IPS-NIHi11 (cell line): ENCODE measurements around the gene ATP5IF1.

Experiments used
- DNase-seq: peaks from one replicate; pipeline ENCODE4 v3.0.0; 2012; ENCODE audit warnings: mixed read lengths, low spot score

ATP5IF1 gene

GRCh38 chr1:28235755-28236655, at the start of gene ATP5IF1:
ATP5IF1 (plus strand) TSS chr1:28236124; CDS start chr1:28236184, 60 bp downstream.
- peak; percentile 98 for DNase-seq

GRCh38 chr1:28190337-28190979, 45.5 kb upstream of the ATP5IF1 start:
- no peak for DNase-seq

- DNase-seq: no peak
Measured at GRCh38 chr1:28190996-28191645, 44.8 kb upstream of the ATP5IF1 start.

DNA sequence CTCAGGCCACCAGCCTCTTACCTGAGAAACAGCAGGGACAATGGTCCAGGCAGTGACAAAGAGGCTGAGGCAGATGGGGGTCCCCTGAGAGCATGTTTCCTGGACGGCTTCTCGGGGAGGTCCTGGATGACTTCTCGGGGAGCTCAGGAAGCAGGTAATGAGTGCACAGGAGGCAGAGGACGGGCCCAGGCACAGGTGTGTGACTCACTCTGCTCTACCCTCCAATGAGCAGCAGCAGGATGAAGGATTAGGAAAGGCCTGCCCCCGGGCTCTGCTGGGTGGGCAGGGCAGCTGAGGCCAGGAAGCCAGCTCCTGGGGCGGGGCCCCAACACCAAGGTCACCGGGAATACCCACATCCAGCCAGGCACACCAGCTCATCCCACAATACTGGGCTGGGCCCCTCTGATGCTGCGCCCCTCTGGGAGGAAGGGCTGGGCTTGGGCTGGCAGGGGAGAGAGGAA, 42.2 kb upstream of the ATP5IF1 start:
- DNase-seq: peak; percentile 76

DNA sequence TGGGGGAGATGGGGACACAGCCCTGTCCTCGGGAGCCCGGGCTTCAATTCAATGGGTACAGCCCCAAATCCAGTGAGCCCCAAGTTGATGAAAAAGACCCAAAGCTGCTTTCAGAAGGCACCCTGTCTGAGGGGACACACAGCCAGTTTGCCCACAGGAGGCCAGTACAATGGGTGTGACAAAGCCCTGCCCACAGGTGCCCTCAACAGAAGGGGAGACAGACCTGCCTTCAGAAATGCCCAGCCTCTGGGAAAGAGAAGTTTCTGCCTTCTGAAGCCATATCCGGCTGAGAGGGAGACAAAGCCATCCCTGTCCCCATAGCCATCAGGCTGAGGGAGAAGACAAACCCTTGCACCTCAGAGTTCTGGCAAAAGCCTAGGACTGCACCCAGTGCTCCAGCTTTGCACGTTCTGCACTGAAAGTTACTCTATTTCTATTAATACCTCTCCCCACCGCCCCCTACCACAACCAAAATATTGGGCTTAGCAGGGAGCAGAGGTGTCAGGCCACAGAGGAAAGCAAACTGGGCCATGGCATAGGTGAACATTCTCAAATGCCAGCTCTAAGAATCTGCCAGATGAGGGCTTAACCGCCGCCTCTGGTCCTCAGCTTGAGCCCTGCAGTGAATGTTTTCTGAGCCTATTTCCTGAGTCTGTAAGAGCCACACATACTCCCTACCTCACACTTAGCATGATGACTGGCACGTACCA, 41.4 kb upstream of the ATP5IF1 start:
- DNase-seq: no peak

DNA sequence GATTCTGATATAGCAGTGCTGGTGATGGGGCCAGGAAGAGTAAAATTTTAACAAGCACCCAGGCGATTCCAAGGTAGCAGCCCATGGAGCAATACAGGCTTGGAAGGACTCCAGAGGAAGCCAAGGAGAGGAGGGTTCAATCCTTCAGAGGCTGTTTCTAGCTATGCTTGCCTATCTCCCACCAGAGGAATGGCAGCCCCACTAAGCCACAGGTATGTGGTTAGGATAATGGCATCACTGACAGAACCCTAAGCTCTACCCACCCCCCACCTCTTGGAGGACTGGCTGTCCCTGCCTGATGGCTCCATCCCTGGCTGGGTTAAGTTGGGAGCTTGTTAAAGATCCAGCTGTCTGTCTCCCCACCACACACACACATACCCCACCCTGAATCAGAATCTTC, 40.1 kb upstream of the ATP5IF1 start:
- no peak for DNase-seq

GRCh38 chr1:28196330-28196729, 39.6 kb upstream of the ATP5IF1 start:
- peak; percentile 24 for DNase-seq

DNA sequence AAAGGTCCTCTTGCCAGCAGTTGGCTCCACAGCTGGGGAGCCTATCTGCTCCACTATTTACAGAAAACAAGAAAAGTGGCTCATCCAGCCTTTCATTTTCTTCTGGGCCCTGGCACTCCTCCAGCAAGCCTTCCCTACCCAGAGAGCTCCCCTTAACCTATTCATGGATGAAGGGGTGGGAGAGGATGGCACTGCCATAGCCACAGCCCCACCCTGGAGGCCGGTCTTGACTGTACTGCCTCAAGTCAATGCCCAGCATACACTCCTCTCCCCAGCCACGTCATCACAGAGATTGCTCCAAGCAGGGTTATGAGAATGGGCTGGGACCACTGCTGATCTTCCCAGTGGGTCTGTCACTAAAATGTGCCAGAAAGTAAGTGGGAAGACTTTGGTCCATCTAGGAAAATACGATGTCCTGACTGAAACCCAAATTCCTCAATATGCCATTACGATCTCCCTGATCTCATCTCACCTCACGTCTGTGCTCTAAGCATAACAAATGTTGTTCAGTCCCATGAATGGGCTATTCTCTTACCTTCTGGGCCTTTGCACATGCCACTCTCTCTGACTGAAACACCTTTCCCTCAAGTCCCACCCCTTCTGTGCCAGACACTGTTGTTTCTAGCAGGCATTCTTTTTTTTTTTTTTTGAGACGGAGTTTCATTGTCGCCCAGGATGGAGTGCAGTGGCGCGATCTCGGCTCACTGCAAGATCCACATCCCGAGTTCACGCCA, 38.1 kb upstream of the ATP5IF1 start:
- no peak for DNase-seq

GRCh38 chr1:28199328-28200233, 36.3 kb upstream of the ATP5IF1 start:
- no peak for DNase-seq

- no peak for DNase-seq
Measured at GRCh38 chr1:28200234-28200873, 35.6 kb upstream of the ATP5IF1 start.

DNA sequence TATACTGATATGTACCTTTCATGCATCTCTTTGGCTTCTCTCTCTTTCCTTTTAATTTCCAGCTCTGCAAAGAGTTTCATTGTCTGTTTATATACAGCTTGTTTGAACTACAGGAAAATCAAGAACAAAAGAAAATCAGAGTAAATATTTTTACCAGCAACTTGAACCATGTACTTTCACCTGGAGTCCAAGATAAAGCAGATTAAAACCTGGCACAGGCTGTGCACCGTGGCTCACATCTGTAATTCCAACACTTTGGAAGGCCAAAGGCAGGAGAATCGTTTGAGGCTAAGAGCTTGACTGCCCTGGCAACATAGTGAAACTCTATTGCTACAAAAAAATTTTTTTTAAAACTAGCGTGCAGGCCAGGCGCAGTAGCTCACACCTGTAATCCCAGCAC, 30.7 kb upstream of the ATP5IF1 start:
- DNase-seq: no peak

GRCh38 chr1:28208818-28209441, 27.0 kb upstream of the ATP5IF1 start:
- peak; percentile 58 for DNase-seq

GRCh38 chr1:28209700-28210099, 26.2 kb upstream of the ATP5IF1 start:
- no peak for DNase-seq

DNA sequence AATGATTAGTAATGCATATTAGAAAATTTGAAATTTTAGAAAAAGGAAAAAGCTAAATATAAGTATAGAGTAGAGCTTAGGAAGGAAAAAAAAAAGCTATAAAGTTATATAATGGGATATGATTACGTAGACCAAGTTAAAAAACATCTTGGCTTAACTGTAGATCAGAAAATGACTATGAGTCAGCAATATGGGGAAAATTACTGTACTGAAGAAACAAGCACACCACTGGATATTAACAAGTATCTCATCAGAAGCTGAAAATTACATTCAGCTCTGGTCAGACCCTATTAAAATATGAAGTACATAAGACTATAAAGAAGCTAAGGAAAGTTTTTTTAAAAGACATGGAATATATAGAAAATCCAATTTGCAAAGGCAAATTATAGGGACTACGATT, 22.6 kb upstream of the ATP5IF1 start:
- DNase-seq: no peak

DNA sequence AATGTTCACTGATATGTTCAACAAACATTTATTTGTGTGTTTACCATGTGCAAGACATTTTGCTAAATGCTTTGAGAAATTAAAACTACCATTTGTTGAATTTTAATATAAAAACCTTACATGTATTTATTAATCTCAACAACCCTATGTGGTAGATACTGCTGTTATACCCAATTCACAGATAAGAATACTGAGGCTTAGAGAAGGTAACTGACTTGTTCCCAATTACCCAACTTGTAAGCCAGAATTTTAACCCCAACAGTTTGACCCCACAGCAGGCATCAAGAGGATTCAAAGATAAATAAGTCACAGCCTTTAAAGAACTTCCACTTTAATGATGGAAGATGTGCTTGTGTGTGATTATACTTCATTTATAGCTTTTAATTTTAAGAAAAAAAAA, 6.8 kb upstream of the ATP5IF1 start:
- no peak for DNase-seq

DNA sequence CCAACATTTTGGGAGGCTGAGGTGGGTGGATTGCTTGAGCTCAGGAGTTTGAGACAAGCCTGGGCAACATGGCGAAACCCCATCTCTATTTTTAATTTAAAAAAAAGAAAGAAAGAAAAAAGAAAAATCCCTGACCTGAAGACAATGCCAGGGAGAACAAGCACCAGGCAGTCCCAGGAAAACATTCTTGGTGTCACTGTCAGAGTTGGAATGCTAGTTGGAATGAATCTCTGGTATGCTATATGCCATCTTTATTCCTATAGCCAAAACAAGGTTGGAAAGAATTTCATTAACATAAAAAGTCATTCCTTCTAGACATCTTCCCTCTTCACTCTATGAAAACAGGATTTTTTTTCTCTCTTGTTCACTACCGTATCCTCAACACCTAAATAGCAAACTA, 5.9 kb upstream of the ATP5IF1 start:
- DNase-seq: no peak

DNA sequence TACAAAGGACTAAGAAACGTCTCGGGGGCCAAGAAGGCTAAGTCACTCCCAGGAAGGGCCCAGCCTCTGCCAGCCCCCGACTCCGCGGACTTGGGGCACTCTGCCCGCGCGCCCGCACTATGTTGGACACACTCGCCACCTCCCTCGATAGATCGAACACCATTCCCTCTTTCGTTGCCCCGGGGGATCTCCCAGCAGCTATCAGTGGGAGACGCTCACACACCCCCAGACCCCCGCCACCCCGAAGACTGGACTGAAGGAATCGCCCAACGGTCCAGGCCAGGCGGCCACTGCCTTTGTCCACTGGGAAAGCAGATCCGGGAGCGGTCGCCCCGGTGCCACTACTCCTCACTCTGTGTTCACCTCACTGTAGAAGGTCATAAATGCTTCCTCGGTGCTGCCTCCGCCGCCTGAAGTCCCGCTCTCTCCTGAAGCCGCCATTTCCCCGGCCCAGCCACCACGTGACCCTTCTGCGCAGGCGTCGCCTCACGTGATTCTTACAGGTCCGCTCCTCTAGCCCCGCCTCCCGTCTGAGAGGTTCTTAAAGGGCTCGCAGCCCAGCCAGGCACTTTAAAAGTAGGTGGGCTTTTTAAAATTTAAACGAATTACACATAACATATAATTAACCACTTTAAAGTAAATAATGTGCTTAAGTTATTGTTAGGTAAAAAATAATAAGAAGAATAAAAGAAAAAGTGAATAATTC, 3.2 kb upstream of the ATP5IF1 start, which contains the start of gene DNAJC8:
Gene DNAJC8, minus strand, starts transcription at position 472 of the 706 bp plus-strand sequence. Its CDS starts 31 bp downstream, at position 441.
- DNase-seq: peak; percentile 95

GRCh38 chr1:28233264-28233606, 2.7 kb upstream of the ATP5IF1 start:
- no peak for DNase-seq
